GM20431 (cell line): Measurements from ENCODE around the gene SAGE1.
"Not testable (repeated sequence)": the region's sequence is repeated elsewhere in the genome, so short reads cannot be mapped to it uniquely, and the experiment has no call there.

Source experiments
- in situ Hi-C: fragments of 300-500 bp; cut with MseI, MboI; formaldehyde crosslinking; loops from one replicate; pipeline ENCODE4 v1.15.0; 2020; ENCODE audit warnings: low sequenced_read_pairs; ENCODE audit not compliant: unreplicated experiment

SAGE1 gene, protein sequence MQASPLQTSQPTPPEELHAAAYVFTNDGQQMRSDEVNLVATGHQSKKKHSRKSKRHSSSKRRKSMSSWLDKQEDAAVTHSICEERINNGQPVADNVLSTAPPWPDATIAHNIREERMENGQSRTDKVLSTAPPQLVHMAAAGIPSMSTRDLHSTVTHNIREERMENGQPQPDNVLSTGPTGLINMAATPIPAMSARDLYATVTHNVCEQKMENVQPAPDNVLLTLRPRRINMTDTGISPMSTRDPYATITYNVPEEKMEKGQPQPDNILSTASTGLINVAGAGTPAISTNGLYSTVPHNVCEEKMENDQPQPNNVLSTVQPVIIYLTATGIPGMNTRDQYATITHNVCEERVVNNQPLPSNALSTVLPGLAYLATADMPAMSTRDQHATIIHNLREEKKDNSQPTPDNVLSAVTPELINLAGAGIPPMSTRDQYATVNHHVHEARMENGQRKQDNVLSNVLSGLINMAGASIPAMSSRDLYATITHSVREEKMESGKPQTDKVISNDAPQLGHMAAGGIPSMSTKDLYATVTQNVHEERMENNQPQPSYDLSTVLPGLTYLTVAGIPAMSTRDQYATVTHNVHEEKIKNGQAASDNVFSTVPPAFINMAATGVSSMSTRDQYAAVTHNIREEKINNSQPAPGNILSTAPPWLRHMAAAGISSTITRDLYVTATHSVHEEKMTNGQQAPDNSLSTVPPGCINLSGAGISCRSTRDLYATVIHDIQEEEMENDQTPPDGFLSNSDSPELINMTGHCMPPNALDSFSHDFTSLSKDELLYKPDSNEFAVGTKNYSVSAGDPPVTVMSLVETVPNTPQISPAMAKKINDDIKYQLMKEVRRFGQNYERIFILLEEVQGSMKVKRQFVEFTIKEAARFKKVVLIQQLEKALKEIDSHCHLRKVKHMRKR

GRCh38 chrX:135893294-135893817 is at the start of gene SAGE1, which contains the start of gene CT45A10:
SAGE1 (plus strand) TSS chrX:135893716; CDS start chrX:135896243, 2,527 bp downstream.
CT45A10 (minus strand) TSS chrX:135893444; CDS start chrX:135885344, 8,100 bp downstream.
- in situ Hi-C loops: no loop called here

GRCh38 chrX:135854438-135854837 is 39.1 kb upstream of the SAGE1 start, which contains the start of gene CT45A8:
CT45A8 (minus strand) TSS chrX:135854538; CDS start chrX:135850783, 3,755 bp downstream.
- in situ Hi-C loops: not testable (repeated sequence)

DNA sequence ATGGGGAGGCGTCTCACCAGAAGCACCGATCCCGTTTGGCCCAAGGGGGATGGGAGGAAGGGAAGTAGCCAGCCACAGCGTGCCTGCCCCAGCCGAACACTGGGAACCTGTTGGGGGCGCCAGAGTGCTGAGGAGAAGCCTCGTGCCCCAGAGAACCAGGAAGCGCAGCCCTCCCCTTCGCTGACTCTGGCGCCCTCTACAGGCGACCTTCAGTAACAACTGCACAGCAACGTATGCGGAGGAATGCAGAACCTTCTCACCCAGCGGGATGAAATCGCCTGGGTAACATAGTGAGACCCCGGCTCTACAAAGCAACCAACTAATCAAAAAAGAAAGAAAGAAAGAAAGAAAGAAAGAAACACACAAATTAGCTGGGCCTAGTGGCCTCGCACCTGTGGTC is 21.8 kb upstream of the SAGE1 start, which contains the start of gene CT45A9:
CT45A9 (minus strand) TSS at position 101 of the 400 bp plus-strand sequence. CDS start 3,751 bp downstream, outside the sequence.
- in situ Hi-C loops: not testable (repeated sequence)

GRCh38 chrX:135882741-135883140 is 10.8 kb upstream of the SAGE1 start:
- in situ Hi-C loops: not testable (repeated sequence)

DNA sequence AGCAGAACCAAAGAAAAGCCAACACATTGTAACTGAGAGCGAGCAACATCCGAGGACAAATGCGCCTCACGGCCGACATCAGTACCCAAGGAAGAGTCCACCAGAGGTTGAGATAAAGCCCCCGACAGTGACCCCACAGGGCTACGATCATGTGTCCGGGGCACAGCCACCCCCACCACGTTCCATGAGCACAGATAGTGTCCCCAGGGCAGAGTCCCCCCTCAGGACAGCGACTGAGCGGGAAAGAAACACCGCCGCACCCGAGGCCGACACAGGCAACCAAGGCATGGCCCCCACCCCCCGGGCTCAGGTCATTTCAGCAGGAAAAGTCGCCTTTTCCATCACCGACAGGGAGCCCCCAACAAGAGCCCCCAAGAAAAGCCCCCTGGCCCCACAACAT is 5.3 kb upstream of the SAGE1 start:
- in situ Hi-C loops: not testable (repeated sequence)

DNA sequence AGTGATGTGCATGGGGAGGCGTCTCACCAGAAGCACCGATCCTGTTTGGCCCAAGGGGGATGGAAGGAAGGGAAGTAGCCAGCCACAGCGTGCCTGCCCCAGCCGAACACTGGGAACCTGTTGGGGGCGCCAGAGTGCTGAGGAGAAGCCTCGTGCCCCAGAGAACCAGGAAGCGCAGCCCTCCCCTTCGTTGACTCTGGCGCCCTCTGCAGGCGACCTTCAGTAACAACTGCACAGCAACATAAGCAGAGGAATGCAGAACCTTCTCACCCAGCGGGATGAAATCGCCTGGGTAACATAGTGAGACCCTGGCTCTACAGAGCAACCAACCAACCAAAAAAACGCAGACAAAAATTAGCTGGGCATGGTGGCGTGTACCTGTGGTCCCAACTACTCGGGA is 4.5 kb upstream of the SAGE1 start:
- in situ Hi-C loops: not testable (repeated sequence)

- in situ Hi-C loops: no loop called here
Observed at GRCh38 chrX:135890087-135890585, 3.4 kb upstream of the SAGE1 start.

DNA sequence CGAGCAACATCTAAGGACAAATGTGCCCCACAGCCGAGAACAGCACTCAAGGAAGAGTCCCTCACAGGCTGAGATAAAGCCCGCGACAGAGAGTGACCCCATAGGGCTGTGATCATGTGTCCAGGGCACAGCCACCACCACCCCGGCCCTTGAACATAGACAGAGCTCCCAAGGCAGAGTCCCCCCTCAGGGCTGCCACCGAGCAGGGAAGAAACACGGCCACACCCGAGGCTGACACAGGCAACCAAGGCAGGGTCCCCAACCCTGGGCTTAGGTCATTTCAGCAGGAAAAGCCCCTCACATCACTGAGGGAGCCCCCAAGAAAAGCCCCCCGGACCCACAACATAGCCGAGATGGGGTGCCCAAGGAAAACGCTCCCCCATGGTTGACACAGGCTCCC is 735 bp upstream of the SAGE1 start:
- in situ Hi-C loops: no loop called here

GRCh38 chrX:135910251-135910650 is 16.7 kb downstream of the SAGE1 start:
- in situ Hi-C loops: no loop called here

- in situ Hi-C loops: no loop called here
Observed at GRCh38 chrX:135914404-135914803, 20.9 kb downstream of the SAGE1 start.

GRCh38 chrX:135920516-135920915 is 27.0 kb downstream of the SAGE1 start:
- in situ Hi-C loops: not testable (repeated sequence)

- in situ Hi-C loops: no loop called here
Observed at GRCh38 chrX:135923353-135923752, 29.8 kb downstream of the SAGE1 start.

DNA sequence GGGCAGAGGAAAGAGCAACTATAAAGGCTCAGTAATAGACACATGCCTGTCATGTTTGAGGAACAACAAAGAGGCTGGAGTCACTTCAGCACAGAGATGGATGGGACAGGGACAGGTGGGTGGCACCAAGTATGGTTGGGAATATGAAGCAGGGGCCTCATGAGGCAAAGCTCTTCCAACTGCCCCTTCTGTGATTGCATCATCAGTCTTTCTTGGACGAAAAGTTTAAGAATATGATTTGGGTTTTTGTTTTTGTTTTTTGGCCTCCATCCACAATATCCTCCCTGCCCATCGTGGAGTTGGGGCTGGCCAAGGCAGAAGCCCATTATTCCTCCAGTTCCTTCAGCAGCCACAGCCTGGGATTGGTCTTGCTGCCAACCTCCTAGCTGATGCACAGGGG is 34.4 kb downstream of the SAGE1 start:
- in situ Hi-C loops: no loop called here

GRCh38 chrX:135931644-135932487 is 38.4 kb downstream of the SAGE1 start:
- in situ Hi-C loops: no loop called here

- in situ Hi-C loops: no loop called here
Observed at GRCh38 chrX:135944486-135944885, 51.0 kb downstream of the SAGE1 start.

DNA sequence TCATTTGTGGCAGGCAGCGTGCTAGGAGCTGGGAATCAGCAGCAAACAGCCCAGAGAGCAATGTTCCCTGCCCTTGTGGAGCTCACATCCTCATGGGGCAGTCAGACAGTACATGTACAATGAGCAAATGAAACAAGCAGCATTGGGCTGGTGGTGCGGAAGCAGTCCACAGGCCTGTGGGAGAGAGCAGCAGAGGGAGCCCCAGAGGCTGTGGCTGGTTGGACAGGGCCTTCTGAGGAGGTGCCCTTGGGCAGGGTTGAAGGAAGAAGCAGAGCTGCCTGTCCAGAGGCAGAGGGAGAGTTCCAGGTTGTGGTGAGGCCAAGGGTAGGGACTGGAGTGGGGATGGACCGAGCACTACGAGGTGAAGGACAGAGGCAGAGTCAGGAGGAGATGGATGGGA is 57.8 kb downstream of the SAGE1 start:
- in situ Hi-C loops: no loop called here
